Right lobe of liver (tissue), 4 donors: ENCODE results near the gene SOBP.

Source experiments
- POLR2A ChIP-seq: fragments of 450-650 bp; IDR thresholded peaks from one replicate; pipeline ENCODE4 v1.6.1; 2017; ENCODE audit warnings: antibody characterized with exemption, mild to moderate bottlenecking
- TF ChIP-seq, protein P1 (sequence below), 4 donors: fragments of 200-600 bp in 3 of 4; fragments of 450-650 bp in 1 of 4; IDR thresholded peaks; one replicate each; pipeline versions ENCODE4 v1.5.1 to v1.8.0; 2016 to 2022; ENCODE audit warnings: antibody characterized with exemption in 4 of 4, mild to moderate bottlenecking in 2 of 4
- donor health status: DM: no; HTN: no; CAD: no.
- donor health status: DM: no; HTN: no; CAD: no.
- donor health status: DM: no; HTN: yes; CAD: no.

DNA sequence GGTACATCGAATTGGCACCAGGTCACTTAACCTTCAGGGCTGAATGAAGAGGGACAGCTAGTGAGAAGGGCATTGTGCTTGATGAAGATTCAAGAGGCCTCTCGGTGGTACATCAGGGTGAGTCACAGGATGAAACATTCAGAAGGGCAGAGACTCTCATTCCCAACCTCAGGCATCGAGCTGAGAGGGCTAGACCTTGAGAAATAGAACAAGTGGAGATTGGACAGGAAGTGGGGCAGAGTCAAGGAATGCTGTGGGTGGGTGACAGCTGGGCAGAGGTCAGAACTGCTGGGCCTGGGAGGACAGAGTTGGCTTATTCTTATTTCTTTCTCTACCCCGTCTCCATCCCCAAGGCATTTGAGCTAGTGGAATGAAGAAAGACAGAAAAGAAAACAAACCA lies 208.2 kb downstream of the SOBP start:
- no peak for TF ChIP-seq POLR2A
- TF ChIP-seq, protein P1, sequence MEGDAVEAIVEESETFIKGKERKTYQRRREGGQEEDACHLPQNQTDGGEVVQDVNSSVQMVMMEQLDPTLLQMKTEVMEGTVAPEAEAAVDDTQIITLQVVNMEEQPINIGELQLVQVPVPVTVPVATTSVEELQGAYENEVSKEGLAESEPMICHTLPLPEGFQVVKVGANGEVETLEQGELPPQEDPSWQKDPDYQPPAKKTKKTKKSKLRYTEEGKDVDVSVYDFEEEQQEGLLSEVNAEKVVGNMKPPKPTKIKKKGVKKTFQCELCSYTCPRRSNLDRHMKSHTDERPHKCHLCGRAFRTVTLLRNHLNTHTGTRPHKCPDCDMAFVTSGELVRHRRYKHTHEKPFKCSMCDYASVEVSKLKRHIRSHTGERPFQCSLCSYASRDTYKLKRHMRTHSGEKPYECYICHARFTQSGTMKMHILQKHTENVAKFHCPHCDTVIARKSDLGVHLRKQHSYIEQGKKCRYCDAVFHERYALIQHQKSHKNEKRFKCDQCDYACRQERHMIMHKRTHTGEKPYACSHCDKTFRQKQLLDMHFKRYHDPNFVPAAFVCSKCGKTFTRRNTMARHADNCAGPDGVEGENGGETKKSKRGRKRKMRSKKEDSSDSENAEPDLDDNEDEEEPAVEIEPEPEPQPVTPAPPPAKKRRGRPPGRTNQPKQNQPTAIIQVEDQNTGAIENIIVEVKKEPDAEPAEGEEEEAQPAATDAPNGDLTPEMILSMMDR (IDR thresholded peaks at IDR 0.05) = no peak
